Stimulated activated CD8-positive, alpha-beta memory T cell treated with anti-CD3 and anti-CD28 coated beads, Interleukin-12 subunit alpha, Interleukin-12 subunit beta, amount 100 ng/mL, for 1 hour (primary cell): ENCODE data around the gene CAB39L.

Source experiments
- DNase-seq: peaks from one replicate; pipeline ENCODE4 v3.0.0-alpha.2; 2020; ENCODE audit warnings: low read depth

Gene CAB39L

DNA sequence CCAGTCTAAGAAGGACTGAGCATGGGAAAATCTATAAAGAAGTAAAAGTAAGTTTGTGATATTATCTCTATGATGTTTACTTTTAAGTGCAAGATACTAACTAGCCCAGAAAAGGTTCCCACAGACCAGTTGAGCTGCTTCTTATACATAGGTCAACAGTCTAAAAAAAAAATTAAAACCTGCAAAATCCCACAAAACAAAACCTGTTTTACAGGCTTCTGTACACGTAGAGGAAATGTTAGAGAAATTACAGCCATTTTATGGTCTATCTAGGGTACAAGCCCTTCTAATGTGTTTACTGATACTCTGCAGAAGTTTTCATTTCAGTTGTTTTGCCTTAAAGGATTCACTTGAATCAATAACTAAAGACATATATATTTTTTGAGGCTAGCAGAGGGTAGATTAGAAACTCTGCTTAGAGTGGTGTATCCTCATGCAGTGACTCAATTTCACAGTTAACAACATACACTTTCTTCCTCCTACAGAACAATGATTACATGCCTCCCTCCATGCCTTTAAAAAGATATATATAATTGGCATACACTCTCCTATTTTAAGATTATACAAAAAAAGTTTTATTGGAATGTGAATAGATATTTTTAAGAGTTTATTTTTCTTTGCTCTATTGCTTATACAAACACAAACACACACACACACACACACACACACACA is 43.9 kb downstream of the CAB39L start:
- no peak for DNase-seq

DNA sequence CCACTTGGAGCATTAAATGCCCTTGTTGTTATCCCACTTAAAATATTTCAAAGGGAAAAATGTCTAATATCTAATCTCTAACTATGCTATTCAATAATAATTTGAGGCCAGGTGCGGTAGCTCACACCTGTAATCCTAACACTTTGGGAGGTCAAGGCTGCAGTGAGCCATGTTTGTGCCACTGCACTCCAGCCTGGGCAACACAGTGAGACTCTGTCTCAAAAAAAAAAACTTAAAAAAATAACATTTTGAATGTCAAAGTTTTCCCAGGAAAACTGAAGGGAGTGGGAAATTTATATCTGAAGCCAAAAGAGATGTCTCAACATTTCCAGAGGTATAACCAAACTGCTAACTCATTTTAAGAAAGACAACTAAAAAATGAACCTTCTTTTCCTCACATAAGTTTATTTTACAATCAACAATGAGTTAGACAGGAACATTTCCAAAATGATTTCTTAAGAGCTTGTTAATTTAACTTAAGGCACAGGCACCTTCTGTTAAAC is 47.9 kb downstream of the CAB39L start:
- DNase-seq, result no peak

DNA sequence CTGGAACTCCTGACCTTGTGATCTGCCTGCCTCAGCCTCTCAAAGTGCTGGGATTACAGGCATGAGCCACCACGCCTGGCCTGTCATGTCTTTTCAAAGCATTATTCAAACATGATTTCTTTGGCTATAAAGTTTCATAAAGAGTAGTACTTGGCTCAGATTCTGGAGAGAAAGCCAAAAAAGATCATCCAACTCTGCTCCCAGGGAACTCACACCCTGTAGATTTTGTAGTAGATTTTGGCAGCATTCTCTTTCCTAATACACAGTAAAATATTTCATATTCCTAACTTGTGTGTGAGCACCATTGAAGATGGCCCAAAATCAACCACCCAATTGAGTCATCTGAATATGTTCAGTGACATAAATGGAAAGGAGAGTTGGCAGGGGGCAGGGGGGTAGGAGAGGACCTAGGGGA is 48.4 kb downstream of the CAB39L start:
- no peak for DNase-seq

DNA sequence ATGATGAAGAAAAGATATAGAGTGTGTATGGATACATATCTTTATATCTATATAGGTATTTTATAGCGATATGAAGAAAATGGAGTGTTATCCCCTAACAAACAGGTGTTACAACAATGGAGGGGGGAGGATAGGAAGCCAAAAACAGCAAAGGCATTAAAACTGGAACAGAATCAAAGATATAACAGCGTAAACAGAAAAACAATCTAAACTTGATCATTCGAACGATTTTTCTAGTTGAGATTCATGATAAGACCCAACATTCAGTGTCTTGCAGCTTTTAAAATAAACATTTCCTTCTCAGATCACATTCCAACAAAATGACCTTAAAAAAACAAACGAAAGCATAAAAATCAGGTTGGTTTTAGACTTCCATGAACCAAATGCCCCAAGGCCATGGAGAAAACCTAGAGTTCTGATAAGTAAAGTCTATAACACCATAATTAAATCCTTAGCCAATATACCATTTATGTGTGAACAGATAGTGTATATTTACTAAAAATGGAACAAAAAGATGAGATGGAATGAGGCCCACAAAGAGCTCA is 55.7 kb downstream of the CAB39L start:
- DNase-seq, result no peak

DNA sequence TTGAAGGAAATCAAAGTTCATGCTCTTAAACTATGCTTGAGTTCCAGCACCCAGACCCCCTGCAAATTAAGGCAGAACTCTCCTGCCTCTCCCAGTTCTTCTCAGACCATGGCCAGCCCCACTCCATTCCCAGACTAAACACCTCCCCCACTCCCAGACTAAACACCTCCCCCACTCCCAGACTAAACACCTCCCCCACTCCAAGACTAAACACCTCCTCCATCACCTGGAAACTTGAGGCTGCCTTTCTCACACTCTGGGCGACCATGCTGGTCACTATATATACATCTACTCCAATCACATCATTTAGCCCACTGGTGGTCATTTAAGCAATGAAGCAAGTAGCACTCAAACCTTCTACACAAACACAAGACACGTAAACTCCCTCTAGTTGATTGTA is 57.2 kb downstream of the CAB39L start:
- no peak for DNase-seq

DNA sequence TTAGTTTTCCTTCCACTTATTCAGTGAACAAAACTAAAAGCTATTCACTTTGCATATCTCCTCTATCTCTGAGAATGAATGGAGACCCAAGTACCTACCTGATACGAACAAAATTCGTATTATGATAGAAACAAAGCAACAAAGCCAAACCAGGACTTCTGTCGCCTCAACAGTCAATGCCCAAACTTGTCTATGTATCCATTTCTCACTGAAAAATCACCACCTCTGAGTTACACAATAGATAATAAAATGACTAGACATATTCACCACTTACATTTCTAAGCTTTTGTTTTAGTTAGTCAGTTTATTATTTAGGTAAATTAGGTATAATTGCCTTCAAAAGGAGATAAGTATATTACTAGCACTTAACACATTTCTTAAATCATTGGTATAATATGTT is 67.7 kb downstream of the CAB39L start:
- DNase-seq, result no peak

DNA sequence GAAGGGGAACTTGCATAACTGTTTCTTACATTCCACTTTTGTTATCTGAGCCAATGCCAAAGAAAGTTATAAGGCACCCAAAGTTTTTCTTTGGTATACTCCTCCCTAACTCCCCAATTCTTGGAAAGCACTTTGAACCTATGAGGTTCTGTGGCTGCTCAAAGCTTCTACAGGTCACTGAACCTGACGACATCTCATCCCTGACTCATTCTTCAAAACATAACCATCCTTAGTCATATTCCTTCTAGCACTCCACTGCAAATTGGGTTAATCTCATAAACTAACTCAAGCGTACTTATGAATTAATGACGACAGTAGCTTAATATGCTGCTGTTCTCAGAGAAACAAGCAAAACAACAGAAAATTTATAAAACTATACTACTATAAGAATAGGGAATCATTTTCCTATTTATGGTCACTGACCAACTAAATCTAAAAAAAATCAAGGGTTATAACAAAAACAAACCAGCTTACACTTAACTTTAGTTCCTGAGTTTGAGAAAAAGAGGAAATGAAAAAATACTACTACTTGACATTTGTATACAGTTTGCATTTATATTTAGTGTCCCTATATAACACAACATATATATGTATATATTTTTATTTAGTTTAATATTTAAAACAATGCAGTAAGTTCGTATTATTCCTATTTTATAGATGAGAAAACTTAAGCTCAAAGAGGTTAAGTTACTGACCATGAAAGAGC is 69.1 kb downstream of the CAB39L start:
- no peak for DNase-seq

DNA sequence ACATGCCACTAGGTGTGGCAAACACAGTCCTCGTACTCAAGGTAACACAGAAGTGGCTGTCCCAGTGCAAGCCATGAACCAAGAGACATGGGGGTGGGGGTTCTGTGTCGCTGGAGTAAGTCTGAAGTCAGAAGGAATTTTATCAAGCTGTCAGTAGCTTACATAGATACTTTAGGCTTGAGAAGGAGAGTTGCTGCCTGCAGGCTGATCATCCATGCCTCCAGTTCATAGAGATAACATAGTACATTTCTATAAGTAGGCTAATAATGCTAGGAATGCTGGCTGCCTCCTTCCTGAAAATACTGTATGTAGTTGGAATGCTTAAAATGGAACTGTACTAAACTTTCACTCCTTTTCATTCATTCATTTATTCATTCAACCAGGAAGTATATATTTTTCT is 70.1 kb downstream of the CAB39L start:
- no peak for DNase-seq

DNA sequence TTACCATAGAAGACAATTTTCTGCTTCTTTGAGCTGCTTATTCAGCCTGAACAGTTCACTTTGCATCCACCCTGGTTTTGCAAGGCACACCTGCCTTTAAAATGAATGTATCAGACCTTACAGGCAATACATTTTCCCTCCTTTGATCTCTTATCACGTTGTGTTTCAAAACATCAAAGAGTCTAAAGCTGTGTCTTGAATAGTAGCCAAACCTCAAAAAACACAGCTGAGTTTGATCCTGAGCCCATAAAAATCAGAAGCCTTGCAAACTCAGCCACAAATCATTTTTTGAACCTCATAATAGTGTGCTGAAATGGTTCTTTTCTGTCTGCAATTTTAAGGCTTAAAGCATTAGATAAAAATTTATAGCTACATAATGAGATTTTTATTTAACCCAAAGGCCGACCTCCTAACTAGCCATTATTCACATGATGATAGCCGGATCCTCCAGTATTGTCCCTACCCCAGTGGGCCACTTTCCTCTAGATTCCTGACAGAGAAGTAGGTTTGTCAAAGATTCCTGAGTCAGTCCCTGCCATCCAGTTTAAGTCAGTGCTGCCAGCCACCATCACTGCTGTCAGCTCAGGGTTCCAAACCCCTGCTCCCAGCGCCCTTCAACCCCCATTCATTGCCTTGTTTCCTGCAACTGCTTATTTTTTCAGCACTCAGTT is 71.8 kb downstream of the CAB39L start:
- DNase-seq, result no peak

DNA sequence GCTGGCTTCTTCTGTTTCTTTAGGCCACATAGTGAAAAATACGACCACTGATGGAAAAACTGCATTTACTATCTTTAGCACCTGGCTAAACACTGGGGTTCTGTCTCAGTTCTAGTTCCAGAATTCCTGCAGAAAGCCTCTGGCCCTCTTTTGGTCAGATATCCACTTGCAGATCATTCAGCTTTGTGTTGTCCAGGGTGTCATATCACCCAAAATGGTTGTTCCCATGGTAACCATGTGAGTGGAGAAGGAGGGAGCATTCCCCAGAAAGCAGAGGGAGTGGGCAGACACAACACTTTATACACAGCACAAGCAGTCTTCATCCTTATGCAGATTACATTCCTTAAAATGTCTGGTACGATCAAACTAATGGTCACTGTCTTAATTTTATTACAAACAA is 73.5 kb downstream of the CAB39L start:
- no peak for DNase-seq

DNA sequence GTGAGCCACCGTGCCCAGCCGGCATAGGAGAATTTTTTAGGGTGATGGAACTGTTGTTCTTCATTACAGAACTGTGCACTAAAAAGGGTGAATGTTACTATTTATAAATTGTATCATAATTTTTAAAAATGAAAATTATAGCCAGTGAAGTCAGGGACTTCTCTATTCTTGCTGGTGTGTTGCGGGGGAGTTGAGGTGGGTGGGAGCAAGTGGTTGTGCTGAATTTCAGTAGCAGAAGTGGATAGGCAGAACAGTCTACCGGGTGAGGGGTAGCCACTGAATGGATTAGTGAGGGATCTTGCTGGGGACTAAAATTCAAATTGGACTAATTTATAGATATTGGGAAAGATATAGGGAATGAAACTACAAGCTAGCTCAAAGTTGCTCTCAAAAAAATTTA is 74.0 kb downstream of the CAB39L start:
- no peak for DNase-seq

DNA sequence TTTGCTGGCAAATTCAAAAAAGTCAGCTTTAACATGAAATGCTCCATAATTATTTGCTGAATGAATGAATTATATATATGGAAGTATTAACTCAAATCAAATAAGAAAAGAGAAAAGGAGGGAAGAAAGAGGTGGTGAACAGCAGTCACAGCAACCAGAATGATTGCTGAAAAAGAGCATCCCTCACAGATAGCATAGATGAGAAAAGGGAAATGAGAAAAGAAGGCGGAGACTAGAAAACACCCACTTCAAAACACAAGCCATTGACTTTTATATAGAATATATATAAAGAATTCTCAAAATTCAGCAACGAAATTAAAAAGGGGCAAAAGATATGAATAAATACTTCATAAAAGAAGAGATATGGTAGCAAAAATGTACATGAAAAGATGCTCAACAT is 75.2 kb downstream of the CAB39L start:
- DNase-seq, result no peak

DNA sequence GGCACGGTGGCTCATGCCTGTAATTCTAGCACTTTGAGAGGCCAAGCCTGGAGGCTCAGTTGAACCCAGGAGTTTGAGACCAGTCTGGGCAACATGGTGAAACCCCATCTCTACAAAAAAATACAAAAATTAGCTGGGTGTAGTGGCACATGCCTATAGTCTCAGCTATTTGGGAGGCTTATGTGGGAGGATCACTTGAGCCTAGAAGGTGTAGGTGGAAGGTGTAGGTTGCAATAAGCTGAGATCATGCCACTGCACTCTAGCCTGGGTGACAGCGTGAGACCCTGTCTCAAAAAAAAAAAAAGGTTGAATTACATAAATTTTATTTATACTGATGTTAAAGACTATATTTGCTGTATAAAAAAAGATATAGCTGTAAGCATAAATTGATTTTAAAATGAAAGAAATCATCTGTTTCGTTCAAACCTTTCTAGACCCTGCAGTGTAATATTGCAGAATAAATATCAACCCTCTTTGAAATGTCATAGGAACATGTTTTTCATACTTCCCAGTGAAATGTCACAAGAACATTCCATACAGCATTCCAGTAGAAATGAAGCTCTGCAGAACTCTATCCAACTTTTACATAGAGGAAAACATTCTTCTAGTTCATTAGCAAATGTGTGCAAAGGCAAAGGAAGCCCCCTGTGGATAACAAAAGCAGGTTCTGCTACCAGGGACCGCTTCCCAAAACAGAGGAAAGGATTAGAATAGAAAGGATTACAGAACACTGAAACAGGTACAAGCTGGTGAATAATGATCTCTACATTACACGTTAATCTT is 76.0 kb downstream of the CAB39L start:
- no peak for DNase-seq

DNA sequence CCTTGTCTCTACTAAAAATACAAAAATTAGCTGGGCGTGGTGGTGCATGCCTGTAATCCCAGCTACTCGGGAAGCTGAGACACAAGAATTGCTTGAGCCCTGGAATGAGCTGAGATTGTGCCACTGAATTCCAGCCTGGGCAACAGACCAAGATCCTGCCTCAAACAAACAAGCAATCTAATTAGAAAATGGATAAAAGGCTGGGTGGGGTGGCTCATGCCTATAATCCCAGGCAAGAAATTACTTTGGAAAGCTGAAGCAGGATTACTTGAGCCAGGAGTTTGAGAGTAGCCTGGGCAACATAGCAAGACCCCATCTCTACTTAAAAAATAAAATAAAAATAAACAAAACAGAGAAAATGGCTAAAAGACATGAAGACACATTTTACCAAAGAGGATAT is 77.0 kb downstream of the CAB39L start:
- DNase-seq, result no peak

DNA sequence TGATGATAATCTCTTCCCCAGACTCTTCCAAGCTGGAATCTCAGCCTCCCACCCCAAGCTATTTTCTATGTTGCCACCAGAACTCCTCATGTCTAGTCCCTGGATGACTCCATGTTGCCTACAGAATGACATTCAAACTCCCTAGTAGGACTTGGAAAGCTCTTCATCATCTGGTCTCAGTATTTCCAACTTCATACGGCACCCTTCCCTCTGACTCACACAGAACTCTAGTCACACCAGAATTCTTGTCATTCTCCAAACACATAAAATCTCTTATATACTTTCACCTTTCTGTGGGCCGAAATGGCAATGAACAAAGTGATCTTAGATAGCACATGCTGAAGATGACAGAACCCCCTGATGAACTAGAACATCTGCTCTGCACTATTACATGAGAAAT is 86.2 kb downstream of the CAB39L start:
- DNase-seq, result no peak

DNA sequence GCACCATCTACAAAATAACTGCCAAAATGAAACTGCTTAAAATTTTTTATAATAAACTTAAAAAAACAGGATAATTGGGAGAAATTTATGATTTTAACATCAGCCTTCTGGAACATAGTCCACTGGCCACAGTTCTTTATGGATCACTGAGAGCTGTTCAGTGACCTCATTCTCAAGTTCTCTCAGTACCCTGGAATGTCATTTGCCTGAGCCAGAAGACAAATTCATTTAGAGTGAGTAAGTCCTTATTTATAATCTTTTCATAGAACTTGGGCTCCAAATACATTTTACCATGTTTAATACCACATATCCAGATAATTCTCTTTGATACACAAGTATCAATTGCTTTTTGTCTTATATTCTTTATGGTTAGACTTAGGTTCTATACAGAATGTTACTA is 87.6 kb downstream of the CAB39L start:
- no peak for DNase-seq

DNA sequence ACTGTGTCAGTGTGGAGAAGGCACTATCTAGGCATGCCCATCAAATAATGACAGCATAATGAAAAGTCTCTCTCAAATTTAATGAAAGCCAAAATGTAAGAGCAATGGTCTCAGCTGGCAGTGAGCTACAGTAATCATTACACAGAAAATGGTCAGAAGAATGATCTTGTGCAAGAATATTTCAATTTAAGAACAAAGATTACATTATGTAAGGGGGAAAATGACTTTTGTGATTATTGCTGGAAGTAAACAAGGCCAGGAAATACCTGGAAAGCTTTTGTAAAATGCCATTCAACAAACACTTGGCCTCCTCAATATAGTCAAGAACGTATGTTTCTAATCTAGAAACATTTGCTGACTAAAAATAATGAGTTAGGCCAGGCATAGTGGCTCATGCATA is 89.1 kb downstream of the CAB39L start:
- no peak for DNase-seq

DNA sequence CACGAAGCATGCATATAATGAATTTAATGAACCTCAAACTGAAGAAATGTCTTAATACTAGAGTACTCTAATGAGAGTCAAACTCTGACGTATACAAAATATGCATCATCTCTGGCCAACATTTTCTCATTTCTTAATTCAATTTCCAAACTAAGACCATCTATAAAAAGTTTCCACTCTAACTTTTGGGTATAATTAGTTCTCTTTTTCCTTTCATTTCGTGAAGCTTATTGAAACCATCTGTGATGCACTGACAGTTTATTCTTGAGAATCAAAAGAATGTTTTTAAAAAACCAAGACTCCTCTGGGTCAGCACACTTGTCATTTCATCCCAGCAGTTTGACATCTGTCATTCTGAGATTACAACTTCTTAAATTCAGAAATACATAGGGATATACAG is 90.0 kb downstream of the CAB39L start:
- DNase-seq, result no peak

DNA sequence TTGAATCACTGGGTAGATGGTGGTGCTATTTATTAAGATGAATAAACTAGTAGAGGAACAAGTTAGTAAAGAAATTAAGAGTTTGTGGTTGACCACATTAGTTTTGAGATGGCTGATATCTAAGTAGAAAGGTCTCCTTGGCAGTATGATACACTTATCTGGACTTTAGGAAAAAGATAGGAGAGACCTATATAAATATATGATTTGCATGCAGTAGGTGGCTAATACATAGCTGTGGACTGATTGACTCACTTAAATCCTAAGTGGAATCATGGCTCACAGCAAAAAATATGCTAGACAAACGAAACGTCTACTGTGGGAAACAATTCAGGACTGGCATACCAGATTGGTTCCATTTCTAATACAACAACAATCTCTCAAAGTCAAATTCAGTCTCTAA is 92.0 kb downstream of the CAB39L start:
- no peak for DNase-seq

DNA sequence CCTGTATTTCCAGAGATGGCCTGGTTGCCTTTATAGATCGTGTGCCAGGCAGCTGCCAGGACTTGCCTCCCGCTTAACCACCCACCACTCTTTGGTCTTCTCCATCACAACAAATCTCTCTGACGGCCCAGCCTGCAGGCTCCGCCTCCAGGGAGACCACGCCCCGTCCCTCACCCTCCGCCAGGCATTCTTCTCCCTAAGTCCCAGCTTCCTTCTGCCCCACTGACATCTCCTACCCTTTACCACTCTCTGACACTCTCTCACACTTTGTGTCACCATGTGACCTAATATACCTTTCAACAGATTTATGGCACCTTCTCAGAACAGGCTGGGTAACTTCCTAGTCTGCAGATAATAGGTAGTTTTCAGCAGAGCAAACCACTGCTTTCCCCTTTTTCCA is 95.1 kb downstream of the CAB39L start:
- no peak for DNase-seq

DNA sequence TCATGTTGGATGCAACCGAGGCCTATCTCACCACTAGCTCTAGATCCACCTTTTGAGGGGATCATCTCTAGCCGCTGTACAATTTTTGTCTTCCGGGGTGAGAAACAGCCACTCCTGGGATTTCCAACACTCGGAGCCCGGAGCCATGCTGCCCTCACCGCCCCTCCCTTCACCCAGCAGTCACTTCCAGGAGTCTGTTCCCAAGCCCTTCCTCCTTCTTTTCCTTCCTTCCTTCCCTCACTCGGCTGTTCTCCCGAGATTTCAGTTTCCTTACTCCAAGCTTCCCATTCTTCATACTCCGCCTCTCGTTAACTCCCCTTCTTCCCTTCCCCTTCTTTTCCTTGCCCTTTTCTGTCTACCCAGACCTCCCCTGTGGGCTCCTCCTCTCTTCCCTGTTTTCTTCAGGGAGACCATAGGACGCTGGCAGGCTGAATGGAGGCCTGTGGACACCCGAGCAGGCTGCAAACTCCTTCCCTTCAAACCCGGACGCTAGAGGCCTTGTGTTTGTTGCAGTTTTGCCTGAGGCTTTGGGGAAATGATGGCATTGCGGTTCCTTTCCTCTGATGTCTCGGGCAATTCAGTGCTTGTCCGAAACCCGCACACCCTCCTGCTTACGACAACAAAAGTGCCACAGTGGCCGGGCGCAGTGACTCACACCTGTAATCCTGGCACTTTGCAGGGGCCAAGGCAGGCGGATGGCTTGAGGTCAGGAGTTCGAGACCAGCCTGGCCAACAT is 96.0 kb downstream of the CAB39L start:
- no peak for DNase-seq

DNA sequence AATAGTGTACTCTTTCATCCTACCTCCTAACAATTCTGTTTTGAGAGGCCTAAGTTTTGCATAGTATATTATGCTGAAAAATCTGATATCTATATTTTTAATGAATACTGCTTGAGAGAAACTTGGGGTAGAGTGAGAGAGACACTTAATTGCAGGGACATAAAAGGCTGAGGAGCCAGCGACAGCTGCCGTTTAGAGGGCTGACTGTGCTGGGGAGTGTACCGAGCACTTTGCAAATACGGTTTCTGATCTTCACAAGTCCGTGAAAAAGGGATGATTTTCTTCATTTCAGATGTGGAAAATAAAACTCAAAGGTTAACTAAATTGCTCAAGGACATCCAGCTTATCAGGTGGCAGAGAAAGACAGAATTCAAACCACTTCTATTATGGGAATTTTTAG is 97.4 kb downstream of the CAB39L start:
- DNase-seq, result no peak
